Measurements from ENCODE around the gene TTF1. TPM values are rescaled to one million over a fixed set of nuclear protein-coding genes. Genes with fewer than 3 reads are reported as not detected.
A peak's percentile ranks its signal among the peaks of the same experiment; 100 is the strongest.

Gene TTF1
- 10.6 and 17.8 TPM in 2 replicates for total RNA-seq (ENCODE audit: low replicate concordance)

GRCh38 chr9:132406554-132407122, at the start of gene TTF1:
Gene TTF1, minus strand, starts transcription at chr9:132406840. Its CDS starts 4,019 bp downstream, at chr9:132402821.
- DNase-seq (ENCODE audit: low read depth), result peak; percentile 90
- peak within 1 kb of the TSS; percentile 84 for H3K4me3 ChIP-seq (ENCODE audit: low read depth, low read length)
- no peak for TF ChIP-seq CTCF (IDR thresholded peaks at IDR 0.05; ENCODE audit: insufficient read depth, low read length)

GRCh38 chr9:132456241-132456640, 49.6 kb upstream of the TTF1 start:
- H3K4me3 ChIP-seq (ENCODE audit: low read depth, low read length), result no peak overlapping the region
- DNase-seq (ENCODE audit: low read depth), result no peak
- TF ChIP-seq CTCF (IDR thresholded peaks at IDR 0.05; ENCODE audit: insufficient read depth, low read length), result no peak

GRCh38 chr9:132451276-132451675, 44.6 kb upstream of the TTF1 start:
- no peak for TF ChIP-seq CTCF (IDR thresholded peaks at IDR 0.05; ENCODE audit: insufficient read depth, low read length)
- no peak overlapping the region for H3K4me3 ChIP-seq (ENCODE audit: low read depth, low read length)
- DNase-seq (ENCODE audit: low read depth), result no peak

GRCh38 chr9:132447902-132448301, 41.3 kb upstream of the TTF1 start:
- no peak overlapping the region for H3K4me3 ChIP-seq (ENCODE audit: low read depth, low read length)
- no peak for TF ChIP-seq CTCF (IDR thresholded peaks at IDR 0.05; ENCODE audit: insufficient read depth, low read length)
- DNase-seq (ENCODE audit: low read depth), result no peak

GRCh38 chr9:132447346-132447745, 40.7 kb upstream of the TTF1 start:
- no peak for DNase-seq (ENCODE audit: low read depth)
- H3K4me3 ChIP-seq (ENCODE audit: low read depth, low read length), result no peak overlapping the region
- TF ChIP-seq CTCF (IDR thresholded peaks at IDR 0.05; ENCODE audit: insufficient read depth, low read length), result no peak

- TF ChIP-seq CTCF (IDR thresholded peaks at IDR 0.05; ENCODE audit: insufficient read depth, low read length), result no peak
- no peak overlapping the region for H3K4me3 ChIP-seq (ENCODE audit: low read depth, low read length)
- no peak for DNase-seq (ENCODE audit: low read depth)
Observed at GRCh38 chr9:132446887-132447286, 40.2 kb upstream of the TTF1 start.
